ENCODE measurements around the gene ZNF397. TPM values are rescaled to one million over a fixed set of nuclear protein-coding genes. Genes with fewer than 3 reads are reported as not detected.

ZNF397 gene
- total and polyA plus RNA-seq, 2 of the 13 experiments (the other 11 are each of a cell fraction or from before 2014, with no cell fraction given), result 4.7 to 9.4 TPM

- TF ChIP-seq AFF4 (CRISPR knock-in tag; IDR thresholded peaks at IDR 0.05), result no peak
- no peak for TF ChIP-seq NFAT5 (CRISPR knock-in tag; IDR thresholded peaks at IDR 0.05)
- TF ChIP-seq ZNF589 (CRISPR knock-in tag; conservative IDR thresholded peaks at IDR 0.05), result 0 out of 2 replicates have a peak, but pooled peaks have one; percentile 15
- no peak for TF ChIP-seq TRIM22 (IDR thresholded peaks at IDR 0.05)
- peak; percentile 88; the same call in 1 of the 2 replicates for TF ChIP-seq IRF9 (CRISPR knock-in tag; IDR thresholded peaks at IDR 0.05; ENCODE audit: borderline replicate concordance)
- TF ChIP-seq ATF7-NPFF (CRISPR knock-in tag; IDR thresholded peaks at IDR 0.05; ENCODE audit: low read depth), result peak; percentile 62; the same call in 1 of the 2 replicates
- TF ChIP-seq MIXL1 (CRISPR knock-in tag; IDR thresholded peaks at IDR 0.05), result no peak
- TF ChIP-seq STAT5B (CRISPR knock-in tag; IDR thresholded peaks at IDR 0.05), result no peak
- TF ChIP-seq ZNF580 (CRISPR knock-in tag; IDR thresholded peaks at IDR 0.05; ENCODE audit: borderline replicate concordance, low read depth), result peak; percentile 94; the same call in 1 of the 2 replicates
- 0 out of 2 replicates have a peak, but pooled peaks have one; percentile 16 for TF ChIP-seq TFE3 (CRISPR knock-in tag; IDR thresholded peaks at IDR 0.05)
- TF ChIP-seq ZBTB46 (CRISPR knock-in tag; IDR thresholded peaks at IDR 0.05; ENCODE audit: borderline replicate concordance), result no peak
- no peak for TF ChIP-seq ZSCAN20 (CRISPR knock-in tag; IDR thresholded peaks at IDR 0.05; ENCODE audit: borderline replicate concordance)
These were observed 49.4 kb downstream of the ZNF397 start, which contains the start of gene ZSCAN30 (continued) for GRCh38 chr18:35290094-35290735.

All from HepG2 (cell line).